ENCODE results near the gene DDIT4.
"Not testable (repeated sequence)": the region's sequence is repeated elsewhere in the genome, so short reads cannot be mapped to it uniquely, and the experiment has no call there.

DDIT4 gene

GRCh38 chr10:72267819-72268399, 5.8 kb upstream of the DDIT4 start:
- no peak for DNase-seq (ENCODE audit: low read depth)

GRCh38 chr10:72268475-72269200, 5.1 kb upstream of the DDIT4 start:
- DNase-seq (ENCODE audit: low read depth): not testable (repeated sequence)

- DNase-seq (ENCODE audit: low read depth): no peak
Measured at GRCh38 chr10:72270607-72271281, 3.0 kb upstream of the DDIT4 start.

- peak; percentile 99 for DNase-seq (ENCODE audit: low read depth)
Measured at GRCh38 chr10:72272689-72273409, 875 bp upstream of the DDIT4 start.

- no peak for DNase-seq (ENCODE audit: low read depth)
Measured at GRCh38 chr10:72274213-72274729, 547 bp downstream of the DDIT4 start.

GRCh38 chr10:72274730-72275350, 1.1 kb downstream of the DDIT4 start:
- DNase-seq (ENCODE audit: low read depth): no peak

GRCh38 chr10:72275351-72276012, 1.8 kb downstream of the DDIT4 start:
- no peak for DNase-seq (ENCODE audit: low read depth)

- DNase-seq (ENCODE audit: low read depth): no peak
Measured at GRCh38 chr10:72276013-72276387, 2.3 kb downstream of the DDIT4 start.

GRCh38 chr10:72276421-72277339, 3.0 kb downstream of the DDIT4 start:
- peak; percentile 80 for DNase-seq (ENCODE audit: low read depth)

- peak; percentile 55 for DNase-seq (ENCODE audit: low read depth)
Measured at GRCh38 chr10:72277340-72277995, 3.7 kb downstream of the DDIT4 start.

GRCh38 chr10:72277996-72278667, 4.4 kb downstream of the DDIT4 start:
- no peak for DNase-seq (ENCODE audit: low read depth)

GRCh38 chr10:72278668-72279393, 5.1 kb downstream of the DDIT4 start:
- DNase-seq (ENCODE audit: low read depth): no peak

GRCh38 chr10:72279587-72279986, 5.9 kb downstream of the DDIT4 start:
- DNase-seq (ENCODE audit: low read depth): not testable (repeated sequence)

- no peak for DNase-seq (ENCODE audit: low read depth)
Measured at GRCh38 chr10:72283131-72283530, 9.4 kb downstream of the DDIT4 start.

GRCh38 chr10:72285972-72286521, 12.3 kb downstream of the DDIT4 start:
- DNase-seq (ENCODE audit: low read depth): no peak

GRCh38 chr10:72291019-72291532, 17.4 kb downstream of the DDIT4 start:
- DNase-seq (ENCODE audit: low read depth): no peak

GRCh38 chr10:72292223-72292691, 18.5 kb downstream of the DDIT4 start:
- DNase-seq (ENCODE audit: low read depth): no peak

All from fibroblast of the conjunctiva (primary cell).